NCI-H187 (cell line): Measurements from ENCODE around the gene ISG20L2.
A peak's percentile ranks its signal among the peaks of the same experiment; 100 is the strongest.

Source experiments
- DNase-seq, 2 experiments: peaks; one replicate each; lab custom pipeline; 2025; lab: John Stamatoyannopoulos, UW

The ISG20L2 gene

DNA sequence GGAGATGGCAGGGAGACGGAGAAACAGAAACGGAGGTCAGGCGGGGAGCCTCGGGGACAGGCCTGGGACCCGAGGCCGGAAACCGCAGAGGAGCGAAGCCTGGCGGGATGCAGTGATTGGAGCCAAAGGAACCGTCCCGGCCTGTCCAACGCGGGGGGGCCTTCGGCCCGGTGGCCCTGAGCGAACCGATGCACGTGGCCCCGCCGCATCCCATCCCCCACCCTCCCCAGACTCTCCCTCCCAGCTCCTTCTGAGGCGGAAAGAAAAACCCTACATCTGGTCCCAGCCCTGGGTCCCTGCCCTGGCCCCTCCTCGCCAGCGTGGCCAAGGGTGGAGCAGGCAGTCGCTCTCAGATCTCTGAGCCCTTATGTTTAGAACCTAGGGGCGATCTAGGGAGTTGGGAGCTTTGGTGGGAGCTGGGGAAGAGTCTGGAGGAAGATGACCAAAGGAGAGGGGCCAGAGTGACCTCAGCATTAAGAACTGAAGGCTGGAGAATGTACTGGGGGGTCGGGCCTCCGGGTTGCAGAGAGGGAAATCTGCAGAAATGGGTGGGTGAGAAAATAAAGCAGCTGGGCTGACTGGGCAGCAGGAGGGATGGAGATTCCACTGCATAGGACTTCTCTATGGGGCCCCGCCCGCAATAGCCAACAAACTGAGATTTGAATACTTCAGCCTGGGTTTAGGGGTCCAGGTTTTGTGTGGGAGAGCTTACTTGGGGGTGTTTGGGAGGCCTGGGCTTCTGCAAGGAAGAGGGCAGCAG is 21.7 kb downstream of the ISG20L2 start:
- DNase-seq: peak in 1 of 2 experiments; percentile 51

DNA sequence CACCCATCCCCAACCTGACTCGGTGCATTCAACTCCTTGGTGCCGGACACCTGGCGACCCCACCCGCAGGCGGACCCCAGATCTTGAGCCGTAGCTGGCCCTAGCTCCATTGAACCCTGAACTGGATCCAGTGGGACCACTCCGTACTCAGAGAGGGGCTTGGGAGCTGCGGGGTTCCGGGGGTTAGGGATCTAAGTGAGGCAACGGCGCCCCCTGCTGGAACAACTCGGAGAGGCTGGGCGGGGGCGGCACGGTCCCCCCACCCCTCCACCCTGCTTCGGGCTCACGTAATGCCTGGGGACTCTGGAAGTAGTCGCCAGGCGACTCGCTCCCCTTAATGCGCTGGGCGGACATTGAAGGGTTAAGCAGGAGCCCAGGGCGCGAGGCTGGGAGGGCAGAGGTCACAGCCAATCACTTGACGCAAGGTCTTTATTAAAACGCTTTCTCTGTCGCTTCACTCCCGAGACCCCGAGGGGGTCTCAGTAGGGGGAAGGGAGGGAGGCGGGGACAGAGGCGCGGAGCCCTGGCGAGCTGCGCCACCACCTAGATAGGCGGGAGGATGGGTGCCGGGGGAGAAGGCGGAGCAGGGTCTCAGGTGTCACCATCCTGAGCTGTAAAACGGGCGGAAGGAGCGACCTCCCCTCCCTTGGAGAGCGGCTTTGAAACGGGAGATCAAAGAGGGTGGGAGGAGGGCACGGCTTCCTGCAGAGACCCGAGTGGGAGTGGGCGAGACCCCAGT is 22.5 kb downstream of the ISG20L2 start:
- peak; percentile 70 to 95 for DNase-seq

DNA sequence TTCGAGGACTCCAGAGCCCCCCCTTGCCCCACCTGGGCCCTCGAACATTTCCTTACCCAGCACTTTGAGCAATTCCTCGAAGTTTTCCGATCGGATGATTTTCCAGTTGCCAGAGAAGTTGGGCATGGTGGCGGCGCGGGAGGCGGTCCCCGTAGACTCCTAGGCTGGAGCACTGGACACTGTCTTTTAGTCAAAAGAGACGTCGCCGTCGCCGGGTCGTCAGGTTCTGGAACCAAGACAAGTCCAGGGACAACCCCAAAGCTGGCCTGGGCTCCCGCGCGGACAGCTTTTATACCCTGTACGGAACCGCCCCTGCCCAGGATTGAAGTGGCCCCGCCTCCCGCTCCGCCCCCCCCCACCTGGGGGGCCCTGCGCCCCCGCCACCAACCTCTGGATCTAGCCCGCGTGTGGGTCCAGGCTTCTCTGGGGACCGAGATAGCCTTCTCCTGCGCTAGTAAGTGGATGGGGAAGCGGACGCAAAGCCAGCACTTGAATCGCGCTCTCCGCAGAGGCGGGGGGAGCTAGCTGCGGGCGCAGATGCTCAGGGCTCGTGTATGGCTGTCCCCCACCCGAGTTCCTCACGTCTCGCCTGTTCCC is 23.1 kb downstream of the ISG20L2 start, which contains the start of gene CRABP2:
CRABP2 (minus strand) TSS at position 263 of the 597 bp plus-strand sequence; CDS start at position 126, 137 bp downstream.
- DNase-seq: peak; percentile 63 to 92

DNA sequence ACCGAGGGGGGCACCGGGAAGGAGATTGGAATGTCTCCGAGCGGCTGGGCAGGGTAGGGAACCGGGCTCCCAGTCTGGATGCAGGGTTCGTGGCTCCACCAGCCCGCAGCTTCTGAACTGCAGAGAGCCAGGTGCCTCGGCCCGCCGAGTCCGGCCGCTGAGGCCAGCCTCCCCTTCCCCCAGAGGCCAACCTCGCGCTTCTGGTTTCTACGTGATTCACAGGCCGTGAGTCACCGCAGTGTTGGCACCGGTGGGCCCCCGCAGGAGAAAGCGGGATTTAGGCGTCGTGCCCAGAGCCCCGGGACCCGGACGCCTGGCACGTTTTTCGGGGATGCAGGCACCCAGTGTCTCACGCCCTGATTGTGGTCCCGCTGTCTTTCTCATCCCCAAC is 23.6 kb downstream of the ISG20L2 start:
- no peak for DNase-seq

DNA sequence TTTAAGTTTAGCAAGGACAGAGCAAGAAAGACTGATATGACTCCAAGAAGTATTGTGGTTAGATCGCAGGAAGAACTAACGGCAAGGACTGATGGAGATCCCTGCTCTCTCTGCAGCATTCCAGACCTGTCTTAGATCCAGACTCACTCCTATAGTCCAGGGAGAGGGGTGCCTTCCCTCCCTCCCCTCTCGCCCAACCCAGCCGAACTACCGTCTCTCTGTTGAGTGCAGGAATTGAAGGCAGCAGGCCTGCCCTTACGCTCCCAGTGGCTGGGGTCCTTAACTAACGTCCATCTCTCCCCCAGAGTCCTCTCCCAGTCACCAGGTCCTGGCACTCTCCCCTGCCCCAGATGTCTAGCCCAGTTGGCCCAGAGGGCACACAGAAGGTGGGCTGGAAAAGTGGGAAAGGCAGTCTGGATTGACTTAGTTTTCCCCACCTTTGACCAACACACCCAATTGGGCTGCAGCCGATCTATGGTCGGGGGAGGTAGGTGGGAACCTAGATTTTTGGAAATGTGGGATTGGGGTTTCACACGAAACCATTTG is 24.3 kb downstream of the ISG20L2 start:
- DNase-seq: no peak

DNA sequence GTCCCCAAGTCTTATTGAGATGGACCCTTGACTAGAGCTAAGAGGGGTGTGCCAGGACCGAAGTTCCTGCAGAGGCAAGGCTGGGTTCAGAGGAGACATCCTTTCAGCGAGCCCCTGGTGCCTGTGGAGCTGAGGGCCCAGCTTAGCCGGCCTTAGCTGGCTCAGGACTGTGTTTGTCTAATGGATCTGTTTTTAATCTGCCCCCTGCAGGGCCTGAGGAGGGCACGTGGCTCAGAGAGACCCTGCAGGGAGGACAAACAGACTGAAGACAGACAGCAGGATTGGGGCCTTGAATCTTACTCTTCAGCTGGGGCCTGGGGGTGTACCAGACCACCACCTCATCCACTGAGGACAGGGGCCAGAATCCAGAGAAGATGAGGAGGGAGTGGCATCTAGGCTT is 24.8 kb downstream of the ISG20L2 start:
- no peak for DNase-seq

DNA sequence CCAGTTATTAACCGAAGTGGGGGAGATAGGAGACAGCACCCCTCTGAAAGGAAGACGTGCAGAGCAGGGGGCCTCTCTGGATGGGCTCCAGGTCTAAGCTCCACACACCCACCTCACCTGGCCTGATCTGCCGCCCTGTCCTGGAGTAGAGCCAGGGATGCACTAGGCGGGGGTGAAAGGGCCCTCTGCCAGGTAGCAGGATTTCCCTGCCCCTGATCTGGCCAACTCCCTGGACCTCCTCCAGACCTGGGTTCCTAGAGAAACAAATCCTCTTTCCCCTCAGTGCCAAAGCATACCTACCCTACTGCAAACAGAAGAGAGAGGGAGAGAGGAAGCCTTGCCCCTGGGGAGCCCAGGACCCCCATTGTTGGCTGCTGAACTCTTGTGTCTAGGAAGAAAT is 25.2 kb downstream of the ISG20L2 start:
- no peak for DNase-seq

DNA sequence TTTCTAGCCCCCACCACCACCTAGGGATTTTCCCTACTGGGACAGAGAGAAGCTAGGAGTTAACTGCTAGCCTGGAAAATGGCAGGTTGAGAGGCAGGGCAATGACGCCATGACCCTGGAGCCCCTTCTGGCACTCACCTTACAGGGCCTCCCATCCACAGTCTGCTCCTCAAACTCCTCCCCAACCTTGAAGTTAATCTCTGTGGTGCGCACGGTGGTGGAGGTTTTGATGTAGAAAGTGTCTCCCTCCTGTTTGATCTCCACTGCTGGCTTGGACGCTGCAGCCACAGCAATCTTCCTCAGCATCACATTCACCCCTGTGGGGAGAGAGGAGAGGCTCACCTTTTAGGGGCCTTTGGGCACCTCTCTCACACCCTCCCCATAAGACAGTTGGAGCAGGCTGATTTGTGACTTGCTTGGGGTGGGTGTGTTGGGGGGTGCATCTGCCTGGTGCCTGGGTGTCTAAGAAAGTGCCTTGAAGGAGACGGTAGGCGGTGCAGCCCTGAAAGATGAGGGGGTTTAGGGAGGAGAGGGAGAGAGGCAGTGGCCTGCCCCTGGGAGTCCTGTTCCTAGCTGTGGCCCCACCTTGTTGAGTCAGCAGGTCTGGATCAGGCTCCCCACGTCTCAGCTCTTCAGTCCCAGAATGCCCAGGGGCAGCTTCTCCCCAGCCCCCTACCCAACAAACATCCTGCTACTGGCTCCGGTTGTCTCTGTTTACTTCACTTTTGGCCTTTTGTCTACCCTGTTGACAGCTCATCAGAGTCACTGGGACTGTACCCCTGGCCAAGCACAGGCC is 27.6 kb downstream of the ISG20L2 start:
- no peak for DNase-seq

DNA sequence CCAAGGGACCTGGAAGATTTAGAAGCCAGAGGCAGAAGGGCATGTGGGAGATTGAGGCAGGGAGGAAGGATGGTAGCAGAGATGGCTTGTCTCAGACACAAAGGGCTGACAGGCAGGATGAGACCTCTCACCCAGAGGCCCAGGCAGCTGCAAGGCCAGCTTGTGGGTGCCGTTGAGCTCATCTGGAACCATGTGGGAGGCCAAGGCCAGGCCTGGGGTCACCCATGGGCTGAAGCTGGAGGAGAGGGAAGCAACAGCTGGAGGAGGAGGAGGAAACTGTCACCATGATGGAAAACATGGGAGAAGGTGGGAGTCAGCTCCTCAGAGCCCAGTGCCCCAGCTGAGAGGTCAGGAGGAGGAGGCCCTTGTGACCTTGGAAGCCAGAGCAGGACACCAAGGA is 29.6 kb downstream of the ISG20L2 start:
- no peak for DNase-seq

DNA sequence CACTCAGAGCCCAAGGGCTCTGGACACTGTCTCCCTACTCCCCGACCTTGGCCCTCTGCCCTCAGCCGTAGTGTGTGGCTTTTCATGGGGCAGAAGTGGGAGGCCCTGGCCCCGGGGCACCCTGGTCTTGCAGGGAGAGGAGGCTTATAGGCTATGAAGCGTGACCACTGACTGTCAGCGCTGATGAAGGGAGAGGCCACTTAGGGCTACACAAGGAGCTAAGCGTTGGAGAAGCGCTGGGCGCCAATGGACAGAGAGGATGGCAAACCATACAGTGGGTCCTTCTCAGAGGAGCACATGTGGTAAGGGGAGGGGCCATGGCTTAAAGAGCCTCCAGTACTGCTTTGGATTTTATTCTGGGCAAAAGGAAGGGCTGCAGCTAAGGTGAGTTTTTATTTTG is 31.1 kb downstream of the ISG20L2 start:
- DNase-seq: peak; percentile 96 to 98

DNA sequence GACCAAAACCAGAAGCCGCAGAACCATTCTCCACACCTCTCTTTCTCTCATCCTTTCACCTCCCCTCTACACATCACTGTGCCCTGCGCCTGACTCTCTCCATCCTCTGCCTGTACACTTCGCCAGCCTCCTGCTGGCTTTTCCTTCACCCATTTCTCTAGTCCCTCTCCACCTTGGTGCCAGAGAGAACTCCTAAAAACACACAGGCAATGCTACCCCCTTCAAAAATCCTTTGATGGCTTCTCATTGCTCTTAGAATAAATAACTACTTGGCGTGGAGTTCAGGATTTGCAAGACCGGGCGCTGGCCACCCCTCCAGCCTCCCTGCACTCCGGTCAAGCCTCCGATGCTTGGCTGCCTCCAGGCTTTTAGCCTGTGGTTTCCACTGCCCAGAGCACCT is 31.8 kb downstream of the ISG20L2 start:
- peak in 1 of 2 experiments; percentile 82 for DNase-seq

DNA sequence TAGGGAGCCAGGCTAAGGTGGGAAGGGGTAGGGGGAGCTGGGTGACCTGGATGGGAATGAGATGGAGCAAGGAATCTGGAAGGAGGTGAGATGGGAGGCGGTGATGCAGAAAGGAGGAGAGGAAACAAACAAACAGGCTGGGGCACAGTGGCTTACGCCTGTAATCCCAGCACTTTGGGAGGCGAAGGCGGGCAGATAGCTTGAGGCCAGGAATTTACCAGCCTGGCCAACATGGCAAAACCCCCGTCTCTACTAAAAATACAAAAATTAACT is 33.9 kb downstream of the ISG20L2 start:
- no peak for DNase-seq

DNA sequence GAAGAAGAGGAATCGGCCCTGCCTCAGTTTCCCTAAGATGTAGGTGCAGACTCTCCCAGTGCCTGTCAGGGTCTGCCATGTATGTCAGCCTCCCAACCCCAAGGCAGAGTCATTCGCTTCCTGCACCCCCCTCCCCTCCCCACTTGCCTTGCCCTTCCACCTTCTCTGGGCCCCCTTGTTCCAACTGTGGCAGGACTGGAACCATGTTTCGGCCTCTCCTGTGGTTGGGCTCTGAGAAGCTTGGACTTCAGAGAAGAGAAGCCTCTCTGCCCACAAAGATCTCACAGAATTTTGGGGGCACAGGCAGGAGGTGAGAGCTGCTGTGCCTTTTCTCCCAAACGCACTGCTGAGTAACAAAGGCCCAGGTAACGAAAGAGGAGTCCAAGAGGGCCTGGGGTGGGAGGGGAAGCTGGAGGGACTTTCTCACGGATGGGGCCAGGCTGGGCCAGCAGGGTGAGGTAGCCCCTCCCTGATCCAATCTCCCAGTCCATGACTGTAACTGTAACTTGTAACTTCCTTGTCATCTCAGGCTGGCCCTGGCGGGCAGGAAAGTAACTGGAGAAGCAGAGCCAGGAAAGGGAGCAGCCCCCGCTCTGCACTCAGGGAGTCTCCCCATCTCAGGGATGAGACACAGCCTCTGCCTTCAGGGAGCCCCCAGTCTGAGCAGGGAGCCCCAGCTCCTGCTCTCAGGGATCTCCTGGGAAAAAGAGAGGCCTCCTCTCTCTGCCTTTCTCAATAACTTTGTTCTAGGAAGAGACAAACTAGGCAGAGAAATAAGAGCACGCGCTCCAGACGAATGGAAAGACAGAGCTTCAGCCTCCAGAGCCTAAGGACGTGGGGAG is 34.5 kb downstream of the ISG20L2 start:
- DNase-seq: no peak

DNA sequence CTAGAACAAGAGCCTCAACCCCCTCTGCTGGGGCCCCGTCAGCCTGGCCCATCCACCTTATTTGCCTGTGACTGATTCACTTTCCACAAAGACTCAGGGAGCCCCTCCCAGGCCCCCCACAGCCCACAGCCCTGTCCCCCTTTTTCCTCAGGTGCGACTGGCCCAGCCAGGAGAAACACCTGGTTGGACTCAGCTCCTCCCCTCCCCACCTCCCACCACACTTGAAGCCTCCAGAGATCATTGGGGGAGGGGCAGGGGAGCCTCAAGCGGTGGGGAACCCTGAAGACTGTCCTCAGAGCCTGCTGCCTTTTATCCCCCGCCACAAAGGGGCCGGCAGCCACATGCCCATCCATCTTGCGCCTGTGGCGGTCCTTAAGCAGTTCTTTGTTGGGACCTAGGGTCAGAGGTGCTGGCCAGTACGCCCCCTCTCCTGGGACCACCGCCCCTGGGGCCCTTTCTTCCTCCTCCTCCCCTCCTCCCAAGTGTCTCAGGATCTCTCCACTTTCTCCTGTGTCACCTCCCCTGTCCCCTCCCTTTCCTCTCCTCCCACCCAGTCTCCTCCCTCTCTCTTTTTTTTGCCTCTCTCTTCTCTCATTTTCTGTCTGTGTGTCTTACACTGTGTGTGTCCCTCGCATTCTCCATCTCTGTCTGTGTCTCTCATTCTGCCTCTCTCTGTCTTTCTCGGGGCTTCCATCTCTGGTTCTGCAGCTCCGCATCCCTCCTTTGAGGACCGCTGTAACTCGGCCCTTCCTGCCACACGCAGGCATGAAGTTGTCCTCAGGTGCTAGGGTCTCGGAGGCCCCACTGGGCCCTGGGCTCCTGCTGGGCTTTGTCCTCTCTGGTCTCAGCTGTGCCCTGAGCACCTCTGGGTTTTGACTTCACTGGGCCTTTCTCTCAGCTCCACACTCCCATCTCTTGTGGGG is 35.4 kb downstream of the ISG20L2 start:
- peak; percentile 98 to 99 for DNase-seq

DNA sequence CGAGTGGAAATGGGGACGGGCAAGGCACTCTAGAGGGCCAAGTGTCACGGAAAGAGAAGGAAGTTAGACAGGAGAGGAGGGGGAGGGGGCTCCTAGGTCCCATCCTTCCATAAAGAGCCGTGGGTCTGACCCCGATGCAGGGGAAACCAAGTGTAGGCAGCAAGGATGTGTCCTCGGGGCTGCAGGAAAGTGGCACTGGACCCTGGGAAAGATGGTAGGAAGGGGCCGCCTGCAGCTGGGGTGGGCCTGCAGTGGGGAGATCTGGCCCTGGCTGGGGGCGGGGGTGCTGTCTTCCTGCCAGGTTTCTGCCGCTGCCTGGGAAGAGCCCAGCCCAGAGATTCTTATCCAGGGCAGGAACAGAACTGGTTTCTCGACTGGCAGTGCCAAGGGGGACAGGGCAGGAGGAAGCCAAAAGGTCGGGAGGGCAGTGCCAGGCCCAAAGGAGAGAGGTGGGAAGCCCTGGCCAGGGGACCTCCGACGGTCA is 36.1 kb downstream of the ISG20L2 start:
- DNase-seq: no peak

DNA sequence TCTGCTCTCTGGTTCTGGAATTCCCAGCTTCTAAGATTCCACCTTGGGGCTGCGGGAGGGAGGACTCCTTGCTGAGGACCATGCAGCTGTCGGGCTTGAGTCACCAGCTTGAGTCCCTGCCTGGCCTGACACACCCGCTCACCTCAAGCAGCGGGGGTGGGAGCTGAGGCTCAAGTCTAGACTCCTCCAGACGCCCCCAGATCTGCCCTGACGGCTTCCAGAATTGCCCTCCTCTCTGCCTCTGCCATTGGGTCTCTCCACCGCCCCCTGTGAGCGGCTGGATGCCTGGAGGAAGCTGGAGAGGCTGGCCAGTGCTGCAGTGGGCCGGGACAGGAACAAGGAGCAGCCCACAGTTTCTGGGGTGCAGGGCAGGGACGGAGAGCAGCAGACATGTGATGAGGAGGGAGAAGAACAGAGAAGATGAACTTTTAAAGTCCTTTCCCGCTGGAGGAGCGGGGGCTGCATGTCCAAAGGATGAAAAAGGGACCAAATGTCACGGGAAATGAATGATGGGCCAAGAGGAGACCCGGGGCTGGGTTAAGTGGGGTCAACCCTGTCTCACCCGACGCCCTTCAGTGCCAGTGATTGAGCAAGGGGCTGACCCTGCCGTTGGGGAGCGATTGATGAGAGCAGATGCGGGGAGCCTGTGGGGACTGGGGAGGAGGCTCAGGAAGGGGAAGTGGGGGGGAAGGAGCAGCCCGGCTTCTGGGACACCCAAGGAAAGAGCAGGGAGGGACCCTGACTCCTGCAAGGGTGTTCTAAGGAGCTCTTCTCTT is 36.7 kb downstream of the ISG20L2 start:
- DNase-seq: no peak

DNA sequence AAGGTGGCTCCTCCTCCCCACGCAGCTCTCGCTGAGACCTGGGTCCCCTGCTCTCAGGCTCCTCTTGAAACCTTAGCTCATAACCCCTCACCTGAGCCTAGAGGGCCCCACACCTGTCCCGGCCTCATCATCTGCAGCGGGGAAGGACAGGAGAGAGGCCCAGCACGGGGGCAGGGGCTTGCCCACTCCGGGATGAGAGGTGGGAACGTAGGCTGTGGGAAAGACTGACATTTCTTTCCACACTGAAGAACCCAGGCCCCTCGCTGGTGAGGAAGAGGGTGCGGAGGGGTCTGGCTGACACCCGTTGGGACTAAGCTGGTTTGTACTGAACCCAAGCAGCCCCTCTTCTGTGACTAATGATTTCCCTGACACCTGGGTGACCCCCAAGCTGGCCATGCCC is 37.4 kb downstream of the ISG20L2 start:
- DNase-seq: no peak

DNA sequence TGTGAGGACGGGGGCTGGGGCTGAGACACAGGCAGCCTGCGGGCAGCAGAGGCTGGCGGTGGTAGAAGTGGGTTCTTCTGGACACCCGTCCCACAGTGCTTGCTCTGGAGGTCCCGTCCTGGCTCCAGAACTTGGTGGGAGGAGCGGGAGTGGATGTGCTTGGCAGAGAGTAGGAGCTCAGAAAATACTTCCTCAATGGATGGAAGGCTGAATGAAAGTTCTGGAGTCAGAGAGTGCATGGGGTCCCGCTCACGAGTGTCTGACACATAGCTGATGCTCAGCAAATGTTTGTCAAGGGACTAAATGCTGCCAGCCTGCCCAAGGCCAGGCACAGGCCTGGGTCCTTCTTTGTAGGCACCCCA is 37.9 kb downstream of the ISG20L2 start:
- DNase-seq: no peak

DNA sequence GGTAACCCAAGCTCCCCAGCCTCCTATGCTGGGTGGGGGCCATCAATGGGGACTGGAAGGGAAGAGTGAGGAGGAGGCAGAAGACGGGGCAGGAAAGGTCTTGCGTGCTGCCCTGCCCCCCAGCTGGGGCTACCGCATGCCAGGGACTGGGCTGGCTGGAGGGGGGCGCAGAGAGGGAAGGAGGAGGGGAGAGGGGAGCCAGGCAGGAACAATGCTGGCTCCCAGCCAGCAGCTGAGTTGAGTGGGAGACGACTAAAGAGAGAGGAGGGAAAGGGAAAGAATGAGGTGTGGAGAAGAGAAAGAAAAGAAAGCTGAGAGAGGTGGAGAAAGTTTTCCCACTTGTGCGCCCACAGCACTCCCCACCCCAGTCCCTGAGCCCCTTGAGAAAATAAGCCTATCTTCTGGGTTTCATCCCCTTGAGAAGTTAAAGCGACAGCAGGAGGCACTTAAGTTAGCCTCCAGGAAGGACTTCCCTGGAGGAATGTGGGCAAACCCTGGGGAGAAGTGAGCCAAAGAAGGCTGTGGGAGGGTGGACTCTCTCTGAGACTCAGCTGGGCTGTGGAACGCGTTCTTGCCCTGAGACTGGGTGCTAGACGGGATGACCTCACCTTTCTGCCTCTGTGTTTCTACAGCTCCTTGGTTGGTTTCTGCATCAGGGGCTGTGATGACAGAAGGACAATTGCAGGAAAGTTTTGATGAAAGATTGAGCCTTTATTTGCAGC is 38.5 kb downstream of the ISG20L2 start:
- DNase-seq: no peak
